RPMI7951 (cell line): ENCODE measurements around the gene TFCP2L1. TPM values are rescaled to one million over a fixed set of nuclear protein-coding genes. Genes with fewer than 3 reads are reported as not detected.
"Not testable (repeated sequence)": the region's sequence is repeated elsewhere in the genome, so short reads cannot be mapped to it uniquely, and the experiment has no call there.

Source experiments
- DNase-seq: peaks from one replicate; pipeline ENCODE4 v3.0.0-alpha.2; 2012; ENCODE audit warnings: low read depth
- total RNA-seq: library from RNA; depleted of rRNA; stranded (reverse); fragments of >200 nt; shearing (Covaris generic); gene quantifications from 2 replicates; pipeline ENCODE4 v1.2.3, GENCODE V29; 2014

Gene TFCP2L1
- total RNA-seq, 1 experiment from 2014 or later = not detected

DNA sequence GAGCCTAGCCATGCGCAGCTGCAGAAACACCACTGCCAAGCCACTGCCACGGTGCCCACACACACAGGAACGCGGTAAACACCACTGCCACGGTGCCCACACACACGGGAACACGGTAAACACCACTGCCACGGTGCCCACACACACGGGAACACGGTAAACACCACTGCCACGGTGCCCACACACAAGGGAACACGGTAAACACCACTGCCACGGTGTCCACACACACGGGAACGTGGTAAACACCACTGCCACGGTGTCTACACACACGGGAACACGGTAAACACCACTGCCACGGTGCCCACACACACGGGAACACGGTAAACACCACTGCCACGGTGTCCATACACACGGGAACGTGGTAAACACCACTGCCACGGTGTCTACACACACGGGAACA is 59.3 kb downstream of the TFCP2L1 start:
- not testable (repeated sequence) for DNase-seq

DNA sequence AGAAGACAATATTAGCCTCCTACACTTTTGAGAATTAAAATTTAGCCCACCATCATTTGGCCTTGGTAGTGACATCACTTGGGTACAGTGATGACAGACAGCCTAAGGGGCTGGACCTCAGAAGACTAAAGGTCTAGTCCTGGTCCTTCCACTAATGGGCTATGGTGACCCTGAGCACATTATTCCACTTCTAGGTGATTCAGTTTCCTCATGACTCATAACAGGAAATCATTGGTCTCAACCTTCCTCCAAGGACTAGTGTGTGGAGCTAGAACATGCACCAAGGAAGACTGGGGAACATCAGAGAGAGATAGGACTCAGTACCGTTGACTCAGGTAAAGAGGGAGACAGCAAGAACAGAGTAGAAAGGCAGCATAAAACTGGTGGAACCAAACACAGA is 64.0 kb downstream of the TFCP2L1 start:
- peak; percentile 24 for DNase-seq

DNA sequence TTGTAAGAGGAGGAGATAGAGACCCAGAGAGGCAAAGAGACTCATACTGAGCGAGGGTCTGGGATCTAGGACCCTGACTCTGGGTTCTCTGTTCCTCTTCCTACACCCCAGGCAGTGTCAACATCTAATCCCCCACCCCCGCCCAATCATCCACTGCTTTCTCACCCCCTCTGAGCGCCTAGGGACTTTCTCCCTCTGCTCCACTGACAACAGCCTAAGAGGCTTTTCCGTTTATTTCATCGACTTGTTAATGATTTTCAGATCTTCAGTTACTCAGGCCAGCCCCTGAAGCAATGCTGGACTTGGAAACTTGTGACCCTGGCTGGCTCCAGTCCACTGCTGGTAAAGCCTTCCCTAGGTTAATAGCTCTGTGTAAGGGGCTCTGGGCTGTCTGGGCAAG is 65.1 kb downstream of the TFCP2L1 start:
- no peak for DNase-seq

DNA sequence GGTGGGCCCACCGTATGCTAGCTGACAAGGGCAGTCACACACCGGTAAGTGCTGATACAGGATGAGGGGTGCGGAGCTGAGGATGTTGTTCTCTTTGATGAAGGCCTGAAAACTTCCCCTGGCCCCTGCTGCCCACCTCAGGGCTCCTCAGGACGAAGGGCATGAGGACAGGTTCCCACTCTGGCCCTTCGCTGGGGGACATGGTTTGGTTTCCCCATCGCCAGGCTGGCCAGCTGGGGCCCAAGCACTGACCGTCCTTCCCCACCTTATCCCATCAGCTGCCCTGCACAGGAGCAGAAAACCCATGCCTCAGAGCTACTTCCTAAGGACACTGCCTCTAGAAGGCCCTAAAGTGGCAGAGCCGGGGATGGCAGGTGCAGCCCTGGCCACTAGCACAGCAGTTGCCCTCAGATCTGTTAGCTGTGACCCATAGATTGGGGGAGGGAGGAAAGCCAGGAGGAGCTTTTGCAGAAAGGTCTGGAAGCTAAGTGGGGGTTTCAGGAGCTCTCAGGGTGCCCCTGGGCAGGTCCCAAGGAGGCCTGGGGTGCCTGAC is 66.5 kb downstream of the TFCP2L1 start:
- no peak for DNase-seq

DNA sequence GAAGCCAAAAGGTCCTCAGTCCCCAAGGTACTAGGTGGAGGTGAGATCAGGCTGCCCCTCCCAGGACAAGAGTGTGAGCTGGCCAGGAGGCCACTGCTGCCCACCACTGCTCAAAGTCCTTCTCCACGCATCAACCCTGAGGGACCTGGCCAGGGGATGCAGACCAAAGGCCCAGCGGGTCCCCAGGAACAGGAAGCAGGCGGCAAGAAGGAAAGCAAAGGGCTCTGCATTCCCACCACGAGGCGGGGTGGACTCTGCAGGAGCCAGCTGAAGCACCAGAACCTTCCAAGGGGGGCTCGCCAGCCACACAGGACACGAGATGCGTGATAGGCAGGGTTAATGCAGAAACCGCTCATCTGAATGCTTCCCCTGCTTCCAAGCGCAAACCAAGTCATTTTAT is 67.4 kb downstream of the TFCP2L1 start:
- no peak for DNase-seq

DNA sequence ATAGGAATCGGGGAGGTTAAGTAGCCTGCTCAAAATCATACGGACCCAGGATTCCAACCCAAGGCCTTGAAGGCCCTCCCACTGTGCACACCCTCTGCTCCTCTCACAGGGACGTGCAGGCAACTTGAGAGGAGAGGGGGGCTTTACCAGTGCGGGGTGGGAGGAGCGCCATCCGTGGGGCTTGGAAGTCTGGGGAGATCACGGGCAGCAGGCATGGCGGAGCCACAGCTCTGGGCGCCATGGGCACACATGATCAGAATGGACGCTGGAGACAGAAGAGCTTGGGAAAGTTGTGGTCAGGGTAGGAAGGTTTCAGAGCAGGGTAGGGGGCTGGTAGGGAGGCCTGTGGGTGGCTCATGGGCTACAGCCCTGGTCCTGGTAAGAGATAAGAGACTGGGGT is 70.7 kb downstream of the TFCP2L1 start:
- no peak for DNase-seq

DNA sequence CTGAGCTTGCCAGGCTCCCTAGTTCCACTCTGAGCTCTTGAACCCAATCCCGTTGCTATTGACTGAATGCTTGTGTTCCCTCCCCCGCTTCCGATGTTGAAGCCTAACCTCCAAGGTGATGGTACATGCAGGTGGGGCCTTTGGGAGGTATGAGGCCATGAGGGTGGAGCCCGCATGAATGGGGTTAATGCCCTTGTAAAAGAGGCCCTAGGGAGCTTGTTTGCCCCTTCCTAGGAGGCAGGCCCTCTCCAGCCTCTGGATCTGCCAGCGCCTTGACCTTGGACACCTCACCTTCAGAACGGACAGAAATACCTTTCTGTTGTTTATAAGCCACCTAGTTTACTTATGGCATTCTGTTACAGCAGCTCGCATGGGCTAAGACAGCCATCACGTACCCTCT is 71.6 kb downstream of the TFCP2L1 start:
- no peak for DNase-seq

DNA sequence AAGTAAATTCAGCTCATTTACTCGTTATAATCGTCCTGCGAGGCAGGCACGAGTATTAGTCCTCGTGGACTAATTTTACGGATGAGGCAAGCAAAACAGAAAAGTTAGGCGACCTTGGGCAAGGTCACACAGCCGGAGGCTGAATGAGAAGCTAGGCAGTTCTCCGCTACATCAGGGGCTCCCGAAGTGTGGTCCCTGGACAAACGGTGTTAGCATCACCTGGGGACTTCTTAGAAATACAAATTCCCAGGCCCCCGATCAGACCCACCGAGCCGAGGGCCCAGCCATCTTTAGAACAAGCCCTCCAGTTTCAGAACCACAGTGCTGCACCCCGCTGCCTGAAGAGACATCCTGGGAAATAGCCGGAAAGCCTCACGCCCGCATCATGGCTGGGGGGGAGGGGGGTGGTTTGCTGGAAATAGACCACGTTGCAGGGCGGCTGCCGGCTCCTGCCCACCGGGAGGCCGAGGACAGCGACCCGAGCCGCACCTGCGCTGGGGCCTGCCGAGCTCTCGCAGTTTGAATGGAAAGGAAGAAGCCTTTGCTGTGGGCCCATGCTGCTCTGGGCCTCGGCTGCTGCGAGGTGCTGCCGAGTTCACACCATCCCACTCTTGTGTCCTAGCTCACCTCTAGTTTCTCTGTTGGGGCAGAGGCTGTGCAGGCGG is 72.2 kb downstream of the TFCP2L1 start:
- no peak for DNase-seq

DNA sequence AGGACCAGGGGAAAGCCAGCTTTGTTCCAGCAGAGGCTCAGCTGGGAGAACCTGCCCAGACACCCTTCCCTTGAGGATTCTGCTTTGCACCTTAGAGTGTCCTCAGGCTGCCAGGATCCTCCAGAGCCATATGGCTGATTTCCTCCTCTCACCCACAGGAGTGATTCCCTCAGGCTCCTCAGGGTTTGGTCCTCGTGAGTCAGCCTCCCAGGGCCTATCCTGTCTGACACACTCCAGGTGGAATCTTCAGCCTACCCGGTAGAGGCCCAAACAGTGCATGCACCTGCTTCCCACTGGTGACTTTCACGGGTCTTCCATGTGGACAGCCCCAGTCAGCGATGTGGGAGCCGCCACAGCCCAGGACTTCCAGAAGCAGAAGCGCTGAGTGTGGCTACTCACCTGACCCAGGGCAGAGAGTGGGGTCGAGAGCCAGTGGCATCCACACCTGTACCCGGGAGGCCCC is 73.3 kb downstream of the TFCP2L1 start:
- no peak for DNase-seq

DNA sequence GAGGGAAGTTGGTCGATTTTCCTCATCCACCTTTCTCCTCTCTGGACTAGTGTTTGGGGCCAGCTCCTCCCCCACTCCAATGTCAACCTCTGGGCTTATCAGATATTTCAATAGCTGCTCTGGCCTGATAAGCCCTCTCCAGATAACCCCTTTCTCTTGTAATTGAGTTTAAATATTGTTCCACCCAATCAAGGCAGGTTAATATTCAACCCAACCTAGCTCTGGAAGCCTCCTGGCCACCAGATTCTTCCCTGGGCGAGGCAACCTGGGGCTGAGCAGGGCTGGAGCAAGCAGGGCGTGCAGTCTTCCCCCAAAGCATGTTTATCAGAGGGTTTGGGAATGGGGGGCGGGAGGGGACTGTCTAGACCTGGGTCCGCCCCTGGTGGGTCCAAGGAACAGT is 73.8 kb downstream of the TFCP2L1 start:
- DNase-seq = no peak

DNA sequence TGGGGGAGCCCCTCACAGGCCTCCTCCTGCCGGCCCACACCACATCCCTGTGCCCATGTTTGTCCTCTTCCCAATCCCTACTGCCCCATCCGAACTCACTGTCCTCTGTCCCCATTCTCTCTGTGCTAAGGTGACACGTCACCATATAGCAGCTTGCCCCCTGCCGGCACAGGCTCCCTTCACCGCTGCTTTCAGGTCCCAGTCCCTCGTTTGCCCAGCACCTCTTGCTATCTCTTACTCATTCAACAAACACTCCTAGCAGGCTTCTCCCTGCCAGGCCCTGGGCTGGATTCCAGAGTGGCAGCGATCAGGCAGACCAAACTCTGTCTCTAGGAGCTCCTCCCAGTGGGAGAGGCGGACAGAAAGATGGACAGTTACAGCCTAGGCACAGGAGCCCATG is 74.3 kb downstream of the TFCP2L1 start:
- DNase-seq = no peak

DNA sequence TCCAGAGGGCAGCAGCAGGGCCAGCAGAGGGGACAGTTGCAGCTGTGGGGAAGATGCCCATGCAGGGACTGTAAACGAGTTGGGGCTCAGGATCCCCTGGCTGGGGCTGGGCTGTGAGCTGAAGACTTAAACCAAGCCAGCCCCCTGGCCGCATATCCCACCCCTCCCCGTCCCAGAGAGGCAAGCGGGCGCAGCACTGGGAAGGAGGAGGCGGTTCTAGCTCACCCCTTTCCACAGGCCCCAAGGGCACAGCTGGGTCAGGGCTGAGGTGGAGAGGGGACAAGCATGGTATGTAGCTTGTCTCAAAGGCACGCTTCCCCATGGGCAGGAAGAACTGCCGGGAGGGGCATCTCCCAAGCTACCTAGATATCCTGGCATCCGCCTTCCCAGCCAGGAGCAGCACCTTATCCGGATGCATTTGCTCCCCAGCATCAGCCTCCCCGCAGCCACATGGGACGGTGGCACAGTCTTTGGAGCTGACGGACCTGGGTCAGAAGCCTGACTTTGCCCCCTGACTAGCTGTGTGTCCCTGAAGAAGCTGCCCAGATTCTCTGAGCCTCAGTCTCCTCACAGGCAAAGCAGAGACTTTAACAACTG is 75.9 kb downstream of the TFCP2L1 start:
- no peak for DNase-seq

DNA sequence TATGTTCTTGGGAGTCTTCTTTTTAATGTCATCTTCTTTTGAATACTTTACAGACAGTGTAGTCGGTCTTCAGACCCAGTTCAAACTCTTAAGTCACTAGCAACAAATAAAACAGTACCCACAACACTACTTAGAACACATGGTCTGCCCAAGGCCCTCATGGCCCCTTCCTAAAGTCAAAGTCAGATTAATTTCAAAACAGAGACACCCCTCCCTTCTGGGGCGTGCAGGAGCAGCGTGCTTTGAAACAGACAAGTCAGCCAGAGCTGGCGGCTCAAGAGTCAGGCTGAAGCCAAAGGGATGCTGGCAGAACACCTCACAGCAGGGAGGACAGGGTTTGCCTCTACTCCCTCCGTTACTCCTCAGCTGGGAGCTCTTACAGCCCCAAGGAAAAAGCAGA is 77.5 kb downstream of the TFCP2L1 start:
- DNase-seq = no peak

DNA sequence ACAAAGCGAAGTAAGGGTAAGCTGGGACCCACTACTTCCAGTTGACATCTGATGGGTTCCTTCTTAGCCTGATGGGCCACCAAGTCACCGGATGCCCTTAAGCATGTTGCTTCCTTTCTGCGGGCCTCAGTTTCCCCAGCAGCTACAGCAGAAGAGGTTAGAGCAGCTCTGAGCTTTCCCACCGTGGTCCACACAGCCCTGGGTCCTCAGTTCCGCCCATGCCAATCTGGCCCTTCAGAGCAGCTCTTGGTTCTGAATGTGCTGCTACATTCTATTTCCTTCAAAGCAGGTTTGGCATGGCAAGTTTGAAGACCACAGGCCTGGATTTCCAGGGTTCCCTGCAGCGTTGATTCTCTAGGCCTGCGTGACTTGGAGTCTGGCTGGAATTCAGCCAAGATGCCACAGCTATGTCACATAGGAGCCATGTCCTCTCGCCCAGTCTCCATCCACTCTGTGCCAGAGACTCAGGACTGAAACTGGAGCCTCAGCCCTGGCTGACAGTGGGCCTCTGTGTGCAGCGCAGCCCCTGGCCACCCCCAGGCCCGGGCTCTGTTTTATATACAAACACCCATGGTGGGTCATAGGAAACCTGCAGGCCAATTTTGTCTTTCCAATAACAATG is 79.6 kb downstream of the TFCP2L1 start:
- peak; percentile 60 for DNase-seq

DNA sequence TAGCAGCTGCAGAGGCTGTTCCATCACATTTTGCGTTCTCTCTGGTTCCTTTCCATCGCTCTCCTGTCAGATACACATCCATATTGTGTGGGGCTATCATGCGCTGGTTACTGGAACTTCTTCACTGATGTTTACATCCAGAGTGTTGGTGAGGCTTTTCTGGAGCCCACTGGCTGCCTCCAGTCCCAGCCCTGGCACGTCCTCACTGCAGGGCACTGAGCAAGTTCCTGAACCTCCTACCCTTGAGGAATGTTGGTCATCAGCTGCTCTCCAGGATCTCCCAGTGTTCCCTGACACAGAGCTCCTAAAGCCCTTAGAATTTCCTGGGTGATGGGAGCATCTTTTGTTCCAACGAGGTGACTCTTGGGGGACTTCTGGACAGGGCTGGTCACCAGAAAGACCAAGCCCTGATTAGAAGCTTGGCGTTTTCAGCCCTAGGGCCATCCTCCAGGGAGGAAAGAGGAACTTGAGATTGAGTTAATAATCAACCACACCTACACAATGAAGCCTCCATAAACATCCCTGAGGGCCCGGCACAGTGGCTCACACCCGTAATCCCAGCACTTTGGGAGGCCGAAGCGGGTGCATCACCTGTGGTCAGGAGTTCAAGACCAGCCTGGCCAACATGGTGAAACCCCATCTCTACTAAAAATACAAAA is 81.3 kb downstream of the TFCP2L1 start:
- no peak for DNase-seq

DNA sequence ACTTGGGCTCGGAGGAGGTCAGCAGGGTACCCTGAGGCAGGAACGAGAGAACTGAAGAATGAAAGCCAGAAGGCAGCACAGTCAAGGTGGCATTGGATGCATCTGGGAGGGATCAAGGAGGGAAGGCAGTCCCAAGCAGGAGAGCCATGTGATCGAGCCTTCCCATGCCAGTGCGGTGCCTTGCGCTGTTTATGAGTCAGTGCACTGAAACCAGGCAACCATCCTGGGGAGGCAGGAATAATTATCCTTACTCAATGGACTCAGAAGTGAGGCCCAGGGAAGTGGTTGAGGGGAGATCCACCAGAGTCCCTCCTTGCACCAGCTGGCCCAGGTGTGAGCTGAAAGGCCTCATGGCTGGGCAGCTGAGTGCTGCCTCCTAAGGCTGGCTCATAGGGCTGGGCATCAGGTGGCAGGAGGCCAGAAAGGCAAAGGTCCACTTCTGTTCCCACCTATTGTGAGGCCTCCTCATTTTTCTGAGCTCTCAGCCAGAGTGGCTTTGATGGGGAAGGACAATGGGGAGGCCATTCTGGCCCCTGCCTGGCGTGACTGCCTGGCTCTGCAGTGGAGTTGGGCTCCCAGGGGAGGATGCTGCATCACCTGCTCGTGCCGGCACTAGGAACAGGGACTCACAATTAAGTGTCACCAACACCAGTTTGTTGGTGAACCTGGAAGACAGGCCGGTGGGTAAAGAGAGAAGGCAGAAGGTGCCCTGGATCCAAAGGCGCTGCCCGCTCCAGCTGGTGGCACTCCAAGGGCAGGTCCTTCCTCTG is 82.3 kb downstream of the TFCP2L1 start:
- no peak for DNase-seq

DNA sequence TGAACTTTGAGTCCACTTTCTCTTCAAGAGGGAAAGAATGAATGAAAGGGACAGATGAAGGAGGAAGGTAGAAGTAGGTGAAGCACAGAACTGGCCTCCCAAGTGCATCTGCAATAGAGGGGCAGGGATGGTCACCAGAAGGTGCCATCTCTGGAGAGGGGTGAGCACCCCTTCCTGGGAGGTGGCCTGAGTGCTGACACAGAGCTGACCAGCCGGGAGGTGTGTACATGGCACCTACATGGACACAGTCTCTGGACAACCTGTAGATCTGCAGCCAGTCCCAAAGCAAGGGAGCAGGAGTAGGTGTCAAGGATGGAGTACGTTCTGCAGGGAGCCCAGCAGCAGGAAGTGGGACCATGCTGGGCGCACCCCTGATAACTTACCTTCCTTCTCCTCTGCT is 83.2 kb downstream of the TFCP2L1 start:
- no peak for DNase-seq

DNA sequence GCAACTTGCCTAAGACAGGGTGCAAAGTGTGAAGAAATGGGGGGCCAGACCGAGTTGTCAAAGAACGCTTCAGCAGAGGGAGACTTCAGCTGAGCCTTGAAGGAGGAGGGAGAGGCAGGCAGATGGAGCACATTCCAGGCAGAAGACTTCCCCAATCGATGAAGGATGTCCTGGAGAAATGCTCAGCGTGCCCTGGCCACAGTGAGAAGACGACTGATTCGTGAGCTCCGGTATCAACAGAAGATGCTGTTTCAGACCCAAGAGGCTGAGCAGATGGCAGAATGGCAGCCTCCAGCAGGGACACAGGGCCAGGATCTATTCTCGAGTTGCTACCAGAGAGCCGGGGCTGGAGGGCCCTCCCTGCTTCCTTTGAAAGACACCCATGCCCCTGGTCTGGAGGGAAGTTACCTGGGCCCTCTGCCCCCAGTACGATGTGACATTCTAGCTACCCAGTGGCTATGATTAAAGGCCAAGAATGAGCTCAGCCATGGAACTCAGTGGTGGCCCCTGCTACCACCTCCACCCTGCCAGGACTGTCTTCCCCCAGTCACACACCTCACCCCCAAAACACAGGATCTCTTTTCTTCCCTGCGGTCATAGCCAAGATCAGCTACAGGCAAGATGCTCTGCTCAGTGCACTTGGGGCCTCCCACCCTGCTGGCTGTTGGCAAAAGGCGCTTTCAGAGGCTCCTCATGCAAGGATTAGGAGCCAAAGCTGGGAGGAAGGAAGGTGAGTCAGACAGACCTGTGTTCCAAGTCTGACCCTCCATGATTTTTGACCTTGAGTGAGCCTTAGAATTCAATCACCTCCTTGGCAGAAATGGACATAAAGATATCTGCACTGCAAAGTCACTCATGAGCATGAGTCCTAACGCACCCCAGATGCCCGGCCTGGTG is 84.3 kb downstream of the TFCP2L1 start:
- DNase-seq = no peak

DNA sequence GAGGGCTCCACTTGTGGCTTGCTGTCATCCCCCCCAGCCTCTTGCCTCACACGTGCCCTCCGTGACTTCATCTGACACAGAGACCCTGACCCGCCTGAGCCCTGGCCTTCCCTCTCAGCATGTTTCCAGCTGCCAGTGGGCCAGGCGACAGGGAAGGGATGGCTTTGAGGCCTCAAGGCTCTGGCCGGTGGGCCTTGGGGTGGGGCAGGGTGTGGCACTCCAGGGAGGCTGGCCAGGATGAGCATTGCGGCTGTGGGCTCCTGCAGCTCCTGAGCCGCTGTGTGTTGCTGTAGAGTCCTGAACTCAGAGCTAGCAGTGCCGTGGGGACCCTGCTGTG is 85.0 kb downstream of the TFCP2L1 start:
- no peak for DNase-seq

DNA sequence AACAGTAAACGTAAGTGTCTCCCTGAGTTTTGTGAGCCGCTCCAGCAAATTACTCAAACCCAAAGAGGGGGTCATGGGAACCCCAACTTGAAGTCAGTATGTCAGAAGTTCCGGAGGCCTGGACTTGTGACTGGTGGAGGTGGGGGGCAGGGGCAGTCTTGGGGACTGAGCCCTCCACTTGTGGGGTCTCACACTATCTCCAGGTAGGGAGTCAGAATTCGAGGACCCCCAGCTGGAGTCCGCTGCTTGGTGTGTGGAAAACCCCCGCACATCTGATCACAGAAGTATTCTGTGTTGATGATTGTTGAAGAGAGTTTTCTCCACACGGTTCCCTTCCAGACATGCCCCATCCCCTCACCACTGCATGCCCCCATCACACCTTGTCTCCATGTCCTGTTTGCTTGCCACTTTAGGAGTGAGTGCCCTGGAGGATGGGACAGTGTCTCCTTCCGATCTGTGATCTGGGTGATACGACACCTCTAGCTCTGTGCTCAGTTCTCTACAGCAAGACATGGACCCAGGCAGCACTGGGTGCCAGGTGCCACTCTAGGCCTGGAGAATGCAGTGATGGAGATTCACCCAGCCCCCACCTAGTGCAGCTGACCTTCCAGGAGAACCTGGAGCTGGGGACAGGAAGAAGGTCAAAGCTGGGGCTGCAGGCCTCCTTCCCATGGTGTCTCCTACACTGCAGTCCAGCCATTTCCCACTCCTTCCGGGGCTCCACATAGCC is 85.6 kb downstream of the TFCP2L1 start:
- no peak for DNase-seq
